Measurements from ENCODE around the gene SOX6.
"Not testable (repeated sequence)": the region's sequence is repeated elsewhere in the genome, so short reads cannot be mapped to it uniquely, and the experiment has no call there.

DNA sequence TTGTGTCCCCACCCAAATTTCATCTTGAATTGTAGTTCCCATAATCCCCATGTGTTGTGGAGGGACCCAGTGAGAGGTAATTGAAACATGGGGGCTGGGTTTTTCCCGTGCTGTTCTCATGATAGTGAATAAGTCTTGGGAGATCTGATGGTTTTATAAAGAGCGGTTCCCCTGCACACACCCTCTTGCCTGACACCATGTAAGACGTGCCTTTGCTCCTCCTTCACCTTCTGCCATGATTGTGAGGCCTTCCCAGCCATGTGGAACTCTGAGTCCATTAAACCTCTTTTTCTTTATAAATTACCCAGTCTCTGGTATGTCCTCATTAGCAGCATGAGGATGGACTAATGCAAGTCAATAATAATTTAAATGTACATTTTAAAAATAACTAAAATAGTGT is 289.1 kb downstream of the SOX6 start:
- not testable (repeated sequence) for TF ChIP-seq CTCF, POLR2AphosphoS5 (IDR thresholded peaks at IDR 0.05)
